A673 (cell line): ENCODE data around the gene GSG1L. TPM values are rescaled to one million over a fixed set of nuclear protein-coding genes. Genes with fewer than 3 reads are reported as not detected.

Source experiments
- BruUV-seq: library from RNA; stranded (reverse); fragments of 400-500 nt; replicated peaks from 2 replicates; lab custom pipeline; 2021; lab: Mats Ljungman, UMichigan
- CTCF ChIA-PET: fragments of 300-600 bp; sonication (Branson Sonifier 250); formaldehyde crosslinking; loops from one replicate; lab custom pipeline; 2022; ENCODE audit warnings: antibody characterized with exemption; lab: Charles Lee
- POLR2A ChIA-PET: fragments of 300-600 bp; sonication (Branson Sonifier 250); formaldehyde crosslinking; loops from one replicate; lab custom pipeline; 2022; ENCODE audit warnings: antibody characterized with exemption; ENCODE audit not compliant: low non-redundant PET; lab: Charles Lee
- DNase-seq: peaks from one replicate; pipeline ENCODE4 v3.0.0-alpha.2; 2015; ENCODE audit warnings: low spot score
- H3K27ac ChIP-seq: fragments of 200-600 bp; sonication (generic); 2 replicates; pipeline ENCODE4 v1.5.1; 2016; ENCODE audit warnings: mixed run types, low read depth, mild to moderate bottlenecking, mixed read lengths, antibody characterized with exemption, low read length; ENCODE audit not compliant: poor library complexity, severe bottlenecking
- H3K27me3 ChIP-seq: fragments of 200-600 bp; sonication (generic); replicated peaks from 2 replicates; pipeline ENCODE4 v1.6.1; 2017; ENCODE audit warnings: mixed run types, low read depth, mild to moderate bottlenecking, mixed read lengths, antibody characterized with exemption, low read length; ENCODE audit not compliant: insufficient read depth, poor library complexity
- H3K36me3 ChIP-seq: fragments of 200-600 bp; sonication (generic); 2 replicates; pipeline ENCODE4 v1.6.1; 2016; ENCODE audit warnings: mixed run types, mild to moderate bottlenecking, mixed read lengths, antibody characterized with exemption, low read length; ENCODE audit not compliant: insufficient read depth, poor library complexity, severe bottlenecking
- H3K4me1 ChIP-seq: fragments of 200-600 bp; sonication (generic); 2 replicates; pipeline ENCODE4 v1.6.1; 2017; ENCODE audit warnings: mixed run types, mild to moderate bottlenecking, mixed read lengths, antibody characterized with exemption, low read length; ENCODE audit not compliant: insufficient read depth, poor library complexity, severe bottlenecking
- H3K4me3 ChIP-seq: fragments of 200-600 bp; sonication (generic); 2 replicates; pipeline ENCODE4 v1.5.1; 2016; ENCODE audit warnings: low read depth, mixed run types, mild to moderate bottlenecking, mixed read lengths, low read length; ENCODE audit not compliant: poor library complexity, severe bottlenecking
- H3K9me3 ChIP-seq: fragments of 200-600 bp; sonication (generic); 2 replicates; pipeline ENCODE4 v1.6.1; 2016; ENCODE audit warnings: mixed run types, low read depth, mild to moderate bottlenecking, mixed read lengths, antibody characterized with exemption, low read length; ENCODE audit not compliant: poor library complexity, severe bottlenecking
- EZH2 ChIP-seq: fragments of 200-600 bp; sonication (generic); IDR thresholded peaks from 2 replicates; pipeline ENCODE4 v1.6.1; 2017; ENCODE audit warnings: borderline replicate concordance, low read depth, mild to moderate bottlenecking, mixed read lengths, antibody characterized with exemption, low read length; ENCODE audit not compliant: poor library complexity, severe bottlenecking
- intact Hi-C: fragments of 100-400 bp; cut with micrococcal nuclease; formaldehyde crosslinking; loops from one replicate; pipeline ENCODE4 v1.10.0; 2022; ENCODE audit not compliant: unreplicated experiment
- total RNA-seq: library from RNA; stranded (reverse); gene quantifications from 2 replicates; pipeline ENCODE4 v1.2.3, GENCODE V29; 2021
- TF ChIP-seq, protein P1 (sequence below): fragments of 300-800, 200-600 bp; sonication (generic); conservative IDR thresholded peaks from 2 replicates; pipeline ENCODE4 v1.5.1; 2017; ENCODE audit warnings: low read depth, mild to moderate bottlenecking, antibody characterized with exemption, low read length, moderate library complexity, mixed read lengths

Gene GSG1L
- total RNA-seq, 1 experiment from 2014 or later = not detected

DNA sequence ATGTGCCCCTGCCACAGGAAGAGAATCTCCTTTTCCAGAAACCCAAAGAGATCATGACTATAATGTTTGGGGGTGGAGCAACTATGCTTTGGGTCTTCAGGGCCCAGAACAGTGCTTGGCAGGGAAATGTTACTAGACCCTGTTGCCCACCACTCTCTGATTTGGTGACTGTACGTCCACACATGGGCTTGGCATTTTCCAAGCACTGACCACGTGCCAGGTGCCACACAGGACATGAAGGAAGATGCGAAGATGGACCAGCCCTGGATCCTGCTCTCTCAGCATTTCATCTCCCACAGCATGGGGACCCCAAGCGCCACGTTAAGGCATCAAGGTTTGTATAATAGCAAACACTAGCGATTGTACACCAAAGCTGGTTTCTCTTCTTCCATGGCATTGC lies 50.1 kb downstream of the GSG1L start:
- H3K4me1 ChIP-seq = peaks cover 25% of the 10 kb centered on the region
- intact Hi-C loops = no loop called here
- POLR2A ChIA-PET = no interaction called here
- BruUV-seq = no TSS peak
- peaks cover 13% of the 10 kb centered on the region for H3K27me3 ChIP-seq
- no peak overlapping the region for H3K27ac ChIP-seq
- CTCF ChIA-PET = no interaction called here
- TF ChIP-seq EZH2 = no peak
- TF ChIP-seq, protein P1, sequence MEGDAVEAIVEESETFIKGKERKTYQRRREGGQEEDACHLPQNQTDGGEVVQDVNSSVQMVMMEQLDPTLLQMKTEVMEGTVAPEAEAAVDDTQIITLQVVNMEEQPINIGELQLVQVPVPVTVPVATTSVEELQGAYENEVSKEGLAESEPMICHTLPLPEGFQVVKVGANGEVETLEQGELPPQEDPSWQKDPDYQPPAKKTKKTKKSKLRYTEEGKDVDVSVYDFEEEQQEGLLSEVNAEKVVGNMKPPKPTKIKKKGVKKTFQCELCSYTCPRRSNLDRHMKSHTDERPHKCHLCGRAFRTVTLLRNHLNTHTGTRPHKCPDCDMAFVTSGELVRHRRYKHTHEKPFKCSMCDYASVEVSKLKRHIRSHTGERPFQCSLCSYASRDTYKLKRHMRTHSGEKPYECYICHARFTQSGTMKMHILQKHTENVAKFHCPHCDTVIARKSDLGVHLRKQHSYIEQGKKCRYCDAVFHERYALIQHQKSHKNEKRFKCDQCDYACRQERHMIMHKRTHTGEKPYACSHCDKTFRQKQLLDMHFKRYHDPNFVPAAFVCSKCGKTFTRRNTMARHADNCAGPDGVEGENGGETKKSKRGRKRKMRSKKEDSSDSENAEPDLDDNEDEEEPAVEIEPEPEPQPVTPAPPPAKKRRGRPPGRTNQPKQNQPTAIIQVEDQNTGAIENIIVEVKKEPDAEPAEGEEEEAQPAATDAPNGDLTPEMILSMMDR = no peak
- no peak for DNase-seq
- H3K9me3 ChIP-seq = no peaks in the 10 kb centered on the region
- H3K4me3 ChIP-seq = no peak overlapping the region
- no peaks in the 10 kb centered on the region for H3K36me3 ChIP-seq

- ChIA-PET POLR2A (no interaction called here), CTCF (no interaction called here)
- DNase-seq = peak; percentile 70
- no peaks in the 10 kb centered on the region for H3K36me3 ChIP-seq
- peaks cover 25% of the 10 kb centered on the region for H3K4me1 ChIP-seq
- peak overlapping the region; percentile 62 for H3K27ac ChIP-seq
- intact Hi-C loops = no loop called here
- TF ChIP-seq, protein P1 = no peak
- no peak for TF ChIP-seq EZH2
- no peaks in the 10 kb centered on the region for H3K9me3 ChIP-seq
- H3K27me3 ChIP-seq = peaks cover 11% of the 10 kb centered on the region
- BruUV-seq = no TSS peak
- H3K4me3 ChIP-seq = no peak overlapping the region
Measured at GRCh38 chr16:28011971-28012445, 51.5 kb downstream of the GSG1L start.

GRCh38 chr16:28011223-28011622 lies 52.3 kb downstream of the GSG1L start:
- peaks cover 25% of the 10 kb centered on the region for H3K4me1 ChIP-seq
- CTCF ChIA-PET = no interaction called here

More at GRCh38 chr16:28011223-28011622, 52.3 kb downstream of the GSG1L start:
- Histone ChIP-seq H3K27ac (peak overlapping the region; percentile 62), H3K9me3 (no peaks in the 10 kb centered on the region), H3K27me3 (peaks cover 3% of the 10 kb centered on the region), H3K36me3 (no peaks in the 10 kb centered on the region), H3K4me3 (no peak overlapping the region)
- intact Hi-C loops = no loop called here
- no peak for DNase-seq
- BruUV-seq = no TSS peak
- TF ChIP-seq, protein P1 = no peak
- TF ChIP-seq EZH2 = no peak
- POLR2A ChIA-PET = no interaction called here
